ENCODE data around the gene PPT2. TPM values are rescaled to one million over a fixed set of nuclear protein-coding genes. Genes with fewer than 3 reads are reported as not detected.

PPT2 gene
- total and polyA plus RNA-seq, 2 experiments from 2014 or later, result 8.9 to 20.6 TPM

DNA sequence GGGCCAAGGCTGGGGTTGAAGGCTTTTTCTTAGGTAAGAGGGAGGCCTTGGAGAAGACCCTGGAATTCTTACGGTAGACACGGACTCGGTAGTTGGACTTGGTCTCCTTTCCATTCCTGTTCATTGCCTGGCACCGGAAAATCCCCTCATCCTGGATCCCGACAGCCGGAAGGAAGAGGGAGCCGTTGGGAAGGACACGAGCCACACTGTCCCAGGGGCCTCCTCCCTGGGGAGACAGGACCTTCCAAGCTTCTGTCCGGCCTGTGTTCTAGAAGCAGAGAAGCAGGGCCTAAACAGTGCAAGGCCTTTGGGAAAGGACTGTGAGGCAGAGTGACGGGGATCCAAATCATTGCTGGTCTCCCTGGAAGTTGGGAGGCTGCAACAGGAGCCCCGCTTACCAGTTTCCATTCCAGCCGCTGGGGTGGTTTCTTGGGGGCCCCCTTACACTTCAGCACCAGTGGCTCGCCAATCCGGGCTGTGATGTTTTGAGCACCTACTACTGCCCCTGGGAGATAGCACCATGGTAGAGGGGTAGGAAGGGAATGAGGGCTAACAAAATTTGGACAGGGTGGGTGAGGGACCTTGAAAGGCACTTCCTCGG, 29.6 kb downstream of the PPT2 start:
- TF ChIP-seq STAT1 (IDR thresholded peaks at IDR 0.05; ENCODE audit: unreplicated experiment), result no peak
- TF ChIP-seq POLR2AphosphoS5 (IDR thresholded peaks at IDR 0.05; ENCODE audit: low read depth), result no peak
- TF ChIP-seq ZNF114 (CRISPR knock-in tag; IDR thresholded peaks at IDR 0.05), result no peak
- TF ChIP-seq, protein P1, sequence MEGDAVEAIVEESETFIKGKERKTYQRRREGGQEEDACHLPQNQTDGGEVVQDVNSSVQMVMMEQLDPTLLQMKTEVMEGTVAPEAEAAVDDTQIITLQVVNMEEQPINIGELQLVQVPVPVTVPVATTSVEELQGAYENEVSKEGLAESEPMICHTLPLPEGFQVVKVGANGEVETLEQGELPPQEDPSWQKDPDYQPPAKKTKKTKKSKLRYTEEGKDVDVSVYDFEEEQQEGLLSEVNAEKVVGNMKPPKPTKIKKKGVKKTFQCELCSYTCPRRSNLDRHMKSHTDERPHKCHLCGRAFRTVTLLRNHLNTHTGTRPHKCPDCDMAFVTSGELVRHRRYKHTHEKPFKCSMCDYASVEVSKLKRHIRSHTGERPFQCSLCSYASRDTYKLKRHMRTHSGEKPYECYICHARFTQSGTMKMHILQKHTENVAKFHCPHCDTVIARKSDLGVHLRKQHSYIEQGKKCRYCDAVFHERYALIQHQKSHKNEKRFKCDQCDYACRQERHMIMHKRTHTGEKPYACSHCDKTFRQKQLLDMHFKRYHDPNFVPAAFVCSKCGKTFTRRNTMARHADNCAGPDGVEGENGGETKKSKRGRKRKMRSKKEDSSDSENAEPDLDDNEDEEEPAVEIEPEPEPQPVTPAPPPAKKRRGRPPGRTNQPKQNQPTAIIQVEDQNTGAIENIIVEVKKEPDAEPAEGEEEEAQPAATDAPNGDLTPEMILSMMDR (conservative IDR thresholded peaks at IDR 0.05; ENCODE audit: low read depth in 2 of 2), result no peak
- TF ChIP-seq EZH2 (IDR thresholded peaks at IDR 0.05; ENCODE audit: low read depth, unreplicated experiment), result no peak
- TF ChIP-seq, protein P2, sequence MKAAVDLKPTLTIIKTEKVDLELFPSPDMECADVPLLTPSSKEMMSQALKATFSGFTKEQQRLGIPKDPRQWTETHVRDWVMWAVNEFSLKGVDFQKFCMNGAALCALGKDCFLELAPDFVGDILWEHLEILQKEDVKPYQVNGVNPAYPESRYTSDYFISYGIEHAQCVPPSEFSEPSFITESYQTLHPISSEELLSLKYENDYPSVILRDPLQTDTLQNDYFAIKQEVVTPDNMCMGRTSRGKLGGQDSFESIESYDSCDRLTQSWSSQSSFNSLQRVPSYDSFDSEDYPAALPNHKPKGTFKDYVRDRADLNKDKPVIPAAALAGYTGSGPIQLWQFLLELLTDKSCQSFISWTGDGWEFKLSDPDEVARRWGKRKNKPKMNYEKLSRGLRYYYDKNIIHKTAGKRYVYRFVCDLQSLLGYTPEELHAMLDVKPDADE (IDR thresholded peaks at IDR 0.05), result no peak
- TF ChIP-seq, protein P3, sequence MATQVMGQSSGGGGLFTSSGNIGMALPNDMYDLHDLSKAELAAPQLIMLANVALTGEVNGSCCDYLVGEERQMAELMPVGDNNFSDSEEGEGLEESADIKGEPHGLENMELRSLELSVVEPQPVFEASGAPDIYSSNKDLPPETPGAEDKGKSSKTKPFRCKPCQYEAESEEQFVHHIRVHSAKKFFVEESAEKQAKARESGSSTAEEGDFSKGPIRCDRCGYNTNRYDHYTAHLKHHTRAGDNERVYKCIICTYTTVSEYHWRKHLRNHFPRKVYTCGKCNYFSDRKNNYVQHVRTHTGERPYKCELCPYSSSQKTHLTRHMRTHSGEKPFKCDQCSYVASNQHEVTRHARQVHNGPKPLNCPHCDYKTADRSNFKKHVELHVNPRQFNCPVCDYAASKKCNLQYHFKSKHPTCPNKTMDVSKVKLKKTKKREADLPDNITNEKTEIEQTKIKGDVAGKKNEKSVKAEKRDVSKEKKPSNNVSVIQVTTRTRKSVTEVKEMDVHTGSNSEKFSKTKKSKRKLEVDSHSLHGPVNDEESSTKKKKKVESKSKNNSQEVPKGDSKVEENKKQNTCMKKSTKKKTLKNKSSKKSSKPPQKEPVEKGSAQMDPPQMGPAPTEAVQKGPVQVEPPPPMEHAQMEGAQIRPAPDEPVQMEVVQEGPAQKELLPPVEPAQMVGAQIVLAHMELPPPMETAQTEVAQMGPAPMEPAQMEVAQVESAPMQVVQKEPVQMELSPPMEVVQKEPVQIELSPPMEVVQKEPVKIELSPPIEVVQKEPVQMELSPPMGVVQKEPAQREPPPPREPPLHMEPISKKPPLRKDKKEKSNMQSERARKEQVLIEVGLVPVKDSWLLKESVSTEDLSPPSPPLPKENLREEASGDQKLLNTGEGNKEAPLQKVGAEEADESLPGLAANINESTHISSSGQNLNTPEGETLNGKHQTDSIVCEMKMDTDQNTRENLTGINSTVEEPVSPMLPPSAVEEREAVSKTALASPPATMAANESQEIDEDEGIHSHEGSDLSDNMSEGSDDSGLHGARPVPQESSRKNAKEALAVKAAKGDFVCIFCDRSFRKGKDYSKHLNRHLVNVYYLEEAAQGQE (IDR thresholded peaks at IDR 0.05; ENCODE audit: unreplicated experiment), result no peak
- TF ChIP-seq JUNB (IDR thresholded peaks at IDR 0.05; ENCODE audit: unreplicated experiment), result no peak
- TF ChIP-seq CREB1 (CRISPR knock-in tag; IDR thresholded peaks at IDR 0.05; ENCODE audit: low read depth), result no peak
- no peak for TF ChIP-seq NANOG (IDR thresholded peaks at IDR 0.05; ENCODE audit: borderline replicate concordance)
- TF ChIP-seq EZH2phosphoT487 (IDR thresholded peaks at IDR 0.05; ENCODE audit: unreplicated experiment), result no peak
- TF ChIP-seq, protein P4, sequence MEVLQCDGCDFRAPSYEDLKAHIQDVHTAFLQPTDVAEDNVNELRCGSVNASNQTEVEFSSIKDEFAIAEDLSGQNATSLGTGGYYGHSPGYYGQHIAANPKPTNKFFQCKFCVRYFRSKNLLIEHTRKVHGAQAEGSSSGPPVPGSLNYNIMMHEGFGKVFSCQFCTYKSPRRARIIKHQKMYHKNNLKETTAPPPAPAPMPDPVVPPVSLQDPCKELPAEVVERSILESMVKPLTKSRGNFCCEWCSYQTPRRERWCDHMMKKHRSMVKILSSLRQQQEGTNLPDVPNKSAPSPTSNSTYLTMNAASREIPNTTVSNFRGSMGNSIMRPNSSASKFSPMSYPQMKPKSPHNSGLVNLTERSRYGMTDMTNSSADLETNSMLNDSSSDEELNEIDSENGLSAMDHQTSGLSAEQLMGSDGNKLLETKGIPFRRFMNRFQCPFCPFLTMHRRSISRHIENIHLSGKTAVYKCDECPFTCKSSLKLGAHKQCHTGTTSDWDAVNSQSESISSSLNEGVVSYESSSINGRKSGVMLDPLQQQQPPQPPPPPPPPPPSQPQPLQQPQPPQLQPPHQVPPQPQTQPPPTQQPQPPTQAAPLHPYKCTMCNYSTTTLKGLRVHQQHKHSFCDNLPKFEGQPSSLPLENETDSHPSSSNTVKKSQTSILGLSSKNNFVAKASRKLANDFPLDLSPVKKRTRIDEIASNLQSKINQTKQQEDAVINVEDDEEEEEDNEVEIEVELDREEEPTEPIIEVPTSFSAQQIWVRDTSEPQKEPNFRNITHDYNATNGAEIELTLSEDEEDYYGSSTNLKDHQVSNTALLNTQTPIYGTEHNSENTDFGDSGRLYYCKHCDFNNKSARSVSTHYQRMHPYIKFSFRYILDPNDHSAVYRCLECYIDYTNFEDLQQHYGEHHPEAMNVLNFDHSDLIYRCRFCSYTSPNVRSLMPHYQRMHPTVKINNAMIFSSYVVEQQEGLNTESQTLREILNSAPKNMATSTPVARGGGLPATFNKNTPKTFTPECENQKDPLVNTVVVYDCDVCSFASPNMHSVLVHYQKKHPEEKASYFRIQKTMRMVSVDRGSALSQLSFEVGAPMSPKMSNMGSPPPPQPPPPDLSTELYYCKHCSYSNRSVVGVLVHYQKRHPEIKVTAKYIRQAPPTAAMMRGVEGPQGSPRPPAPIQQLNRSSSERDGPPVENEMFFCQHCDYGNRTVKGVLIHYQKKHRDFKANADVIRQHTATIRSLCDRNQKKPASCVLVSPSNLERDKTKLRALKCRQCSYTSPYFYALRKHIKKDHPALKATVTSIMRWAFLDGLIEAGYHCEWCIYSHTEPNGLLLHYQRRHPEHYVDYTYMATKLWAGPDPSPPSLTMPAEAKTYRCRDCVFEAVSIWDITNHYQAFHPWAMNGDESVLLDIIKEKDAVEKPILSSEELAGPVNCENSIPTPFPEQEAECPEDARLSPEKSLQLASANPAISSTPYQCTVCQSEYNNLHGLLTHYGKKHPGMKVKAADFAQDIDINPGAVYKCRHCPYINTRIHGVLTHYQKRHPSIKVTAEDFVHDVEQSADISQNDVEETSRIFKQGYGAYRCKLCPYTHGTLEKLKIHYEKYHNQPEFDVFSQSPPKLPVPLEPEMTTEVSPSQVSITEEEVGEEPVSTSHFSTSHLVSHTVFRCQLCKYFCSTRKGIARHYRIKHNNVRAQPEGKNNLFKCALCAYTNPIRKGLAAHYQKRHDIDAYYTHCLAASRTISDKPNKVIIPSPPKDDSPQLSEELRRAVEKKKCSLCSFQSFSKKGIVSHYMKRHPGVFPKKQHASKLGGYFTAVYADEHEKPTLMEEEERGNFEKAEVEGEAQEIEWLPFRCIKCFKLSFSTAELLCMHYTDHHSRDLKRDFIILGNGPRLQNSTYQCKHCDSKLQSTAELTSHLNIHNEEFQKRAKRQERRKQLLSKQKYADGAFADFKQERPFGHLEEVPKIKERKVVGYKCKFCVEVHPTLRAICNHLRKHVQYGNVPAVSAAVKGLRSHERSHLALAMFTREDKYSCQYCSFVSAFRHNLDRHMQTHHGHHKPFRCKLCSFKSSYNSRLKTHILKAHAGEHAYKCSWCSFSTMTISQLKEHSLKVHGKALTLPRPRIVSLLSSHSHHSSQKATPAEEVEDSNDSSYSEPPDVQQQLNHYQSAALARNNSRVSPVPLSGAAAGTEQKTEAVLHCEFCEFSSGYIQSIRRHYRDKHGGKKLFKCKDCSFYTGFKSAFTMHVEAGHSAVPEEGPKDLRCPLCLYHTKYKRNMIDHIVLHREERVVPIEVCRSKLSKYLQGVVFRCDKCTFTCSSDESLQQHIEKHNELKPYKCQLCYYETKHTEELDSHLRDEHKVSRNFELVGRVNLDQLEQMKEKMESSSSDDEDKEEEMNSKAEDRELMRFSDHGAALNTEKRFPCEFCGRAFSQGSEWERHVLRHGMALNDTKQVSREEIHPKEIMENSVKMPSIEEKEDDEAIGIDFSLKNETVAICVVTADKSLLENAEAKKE (CRISPR knock-in tag; IDR thresholded peaks at IDR 0.05), result no peak
- no peak for TF ChIP-seq ZNF331 (CRISPR knock-in tag; IDR thresholded peaks at IDR 0.05; ENCODE audit: low read depth)
- H3F3A ChIP-seq (replicated peaks; ENCODE audit: low read depth), result peaks cover 13% of the 10 kb centered on the region
- H3K36me3 ChIP-seq (ENCODE audit: insufficient read depth), result peaks cover 5% of the 10 kb centered on the region
- H3K27ac ChIP-seq (ENCODE audit: low read depth), result no peak overlapping the region
- H3K4me1 ChIP-seq (ENCODE audit: insufficient read depth), result peaks cover 11% of the 10 kb centered on the region
- no peaks in the 10 kb centered on the region for H4K20me1 ChIP-seq (replicated peaks; ENCODE audit: insufficient read depth)
- no peak overlapping the region for H2AFZ ChIP-seq
- peaks cover 40% of the 10 kb centered on the region for H3K4me1 Mint-ChIP-seq
- peaks cover 13% of the 10 kb centered on the region for H3K79me2 ChIP-seq (replicated peaks; ENCODE audit: insufficient read depth)
- no peak overlapping the region for H3K4me2 ChIP-seq
- H3K9me2 ChIP-seq (ENCODE audit: insufficient read depth), result no peaks in the 10 kb centered on the region
- DNase-seq (ENCODE audit: low spot score), result no peak
- H3K4me3 ChIP-seq, result no peak overlapping the region
- peaks cover 17% of the 10 kb centered on the region for H3K27me3 Mint-ChIP-seq (ENCODE audit: insufficient read depth, low read depth, poor library complexity)
- no peaks in the 10 kb centered on the region; the same call in 2 of the 3 replicates for H3K9me3 Mint-ChIP-seq
- H3K27ac Mint-ChIP-seq, result peak overlapping the region; percentile 62; the same call in 1 of the 2 replicates
- no peak overlapping the region for H3K4me3 Mint-ChIP-seq
- no peak for ATAC-seq
- H3K27me3 ChIP-seq (ENCODE audit: insufficient read depth), result no peaks in the 10 kb centered on the region
- H3K36me3 Mint-ChIP-seq (ENCODE audit: low read depth), result peaks cover 76% of the 10 kb centered on the region

Measured in GM23338 (cell line).